B cell (primary cell): ENCODE results near the gene PPFIA1. TPM values are rescaled to one million over a fixed set of nuclear protein-coding genes. Genes with fewer than 3 reads are reported as not detected.
"Not testable (repeated sequence)": the region's sequence is repeated elsewhere in the genome, so short reads cannot be mapped to it uniquely, and the experiment has no call there.

Source experiments
- ATAC-seq: fragments of 200-7000 bp; cut with Tn5 transposase; one replicate; pipeline ENCODE4 v1.10.0; 2021; ENCODE audit warnings: low read depth, mild to moderate bottlenecking, moderate number of reproducible peaks, moderate library complexity
- CTCF ChIA-PET: fragments of 350-600 bp; sonication (Branson Sonifier 250); formaldehyde crosslinking; loops from one replicate; lab custom pipeline; 2021; ENCODE audit warnings: antibody characterized with exemption, inconsistent platforms; lab: Charles Lee
- POLR2A ChIA-PET: fragments of 350-600 bp; sonication (Branson Sonifier 250); formaldehyde crosslinking; loops from one replicate; lab custom pipeline; 2021; ENCODE audit warnings: antibody characterized with exemption; lab: Charles Lee
- DNase-seq: peaks from one replicate; pipeline ENCODE4 v3.0.0; 2013
- H2AFZ ChIP-seq: 2 replicates; pipeline ENCODE4 v1.6.1; 2012; ENCODE audit warnings: mild to moderate bottlenecking, low read depth, low read length; ENCODE audit not compliant: insufficient read depth, poor library complexity, severe bottlenecking
- H3K27ac ChIP-seq, 2 donors: 1 replicate in 1 of 2; 2 replicates in 1 of 2; pipeline ENCODE4 v1.5.1; 2012 to 2013; ENCODE audit warnings: low read length in 2 of 2, mild to moderate bottlenecking in 2 of 2, moderate library complexity in 1 of 2
- H3K27me3 ChIP-seq, 4 experiments: fragments of 200-600 bp in 1 of 4; sonication (generic) in 1 of 4; replicated peaks in 1 of 4; 1 replicate in 2 of 4; 2 replicates in 2 of 4; pipeline versions ENCODE4 v1.6.1 to v1.7.0; 2013 to 2016; ENCODE audit warnings: low read length in 3 of 4, mild to moderate bottlenecking in 2 of 4, mixed read lengths in 1 of 4, moderate library complexity in 1 of 4; ENCODE audit not compliant: insufficient read depth in 4 of 4, control insufficient read depth in 3 of 4; ENCODE audit errors: control extremely low read depth in 1 of 4
- H3K36me3 ChIP-seq, 2 experiments: replicated peaks in 1 of 2; 1 replicate in 1 of 2; 2 replicates in 1 of 2; pipeline versions ENCODE4 v1.6.1 to v1.7.1; 2013; ENCODE audit warnings: low read length in 1 of 2; ENCODE audit not compliant: insufficient read depth in 2 of 2, control insufficient read depth in 1 of 2; ENCODE audit errors: control extremely low read depth in 1 of 2, extremely low read depth in 1 of 2
- H3K4me1 ChIP-seq, 2 donors: fragments of 200-600 bp in 1 of 2; sonication (generic) in 1 of 2; 1 replicate in 1 of 2; 2 replicates in 1 of 2; pipeline versions ENCODE4 v1.5.1 to v1.6.1; 2013 to 2017; ENCODE audit warnings: low read length in 2 of 2; ENCODE audit not compliant: control insufficient read depth in 2 of 2, insufficient read depth in 2 of 2
- H3K4me2 ChIP-seq: replicated peaks from 2 replicates; pipeline ENCODE3; 2012; ENCODE audit warnings: mild to moderate bottlenecking, low read depth, low read length; ENCODE audit not compliant: poor library complexity, severe bottlenecking
- H3K4me3 ChIP-seq, 5 experiments: fragments of 200-600 bp in 1 of 5; sonication (generic) in 1 of 5; 1 replicate in 3 of 5; 2 replicates in 2 of 5; pipeline versions ENCODE4 v1.5.1 to v1.7.0; 2011 to 2016; ENCODE audit warnings: low read length in 4 of 5, mild to moderate bottlenecking in 4 of 5, low read depth in 2 of 5, control low read depth in 1 of 5, moderate library complexity in 1 of 5; ENCODE audit not compliant: insufficient read depth in 1 of 5; ENCODE audit errors: control extremely low read depth in 1 of 5, extremely low read depth in 1 of 5
- H3K79me2 ChIP-seq: fragments of 200-600 bp; sonication (generic); one replicate; pipeline ENCODE4 v1.6.0; 2016; ENCODE audit warnings: low read length; ENCODE audit not compliant: control insufficient read depth, insufficient read depth
- H3K9ac ChIP-seq: fragments of 200-600 bp; sonication (generic); 2 replicates; pipeline ENCODE4 v1.6.1; 2017; ENCODE audit warnings: mild to moderate bottlenecking, low read length, moderate library complexity
- H3K9me3 ChIP-seq, 3 donors: one replicate each; pipeline versions ENCODE4 v1.6.1 to v1.7.1; 2013; ENCODE audit warnings: low read length in 2 of 3; ENCODE audit not compliant: control insufficient read depth in 2 of 3, insufficient read depth in 1 of 3; ENCODE audit errors: control extremely low read depth in 1 of 3
- H4K20me1 ChIP-seq: 2 replicates; pipeline ENCODE4 v1.6.0; 2012; ENCODE audit warnings: mild to moderate bottlenecking, low read length; ENCODE audit not compliant: insufficient read depth, control insufficient read depth, poor library complexity, severe bottlenecking
- H3K27ac Mint-ChIP-seq: one replicate; pipeline ENCODE4 v1.8.0; 2021; ENCODE audit warnings: mixed read lengths
- H3K27me3 Mint-ChIP-seq: one replicate; pipeline ENCODE4 v1.8.0; 2021; ENCODE audit warnings: mixed read lengths
- H3K4me1 Mint-ChIP-seq: one replicate; pipeline ENCODE4 v1.8.0; 2021; ENCODE audit warnings: mixed read lengths
- H3K4me3 Mint-ChIP-seq: one replicate; pipeline ENCODE4 v1.8.0; 2021; ENCODE audit warnings: mixed read lengths
- H3K9me3 Mint-ChIP-seq: one replicate; pipeline ENCODE4 v1.8.0; 2022; ENCODE audit warnings: mixed read lengths; ENCODE audit not compliant: insufficient read depth
- EZH2 ChIP-seq: IDR thresholded peaks from 2 replicates; pipeline ENCODE4 v1.6.1; 2012; ENCODE audit warnings: borderline replicate concordance, low read depth, mild to moderate bottlenecking, moderate library complexity, low read length; ENCODE audit not compliant: insufficient read depth, poor library complexity, severe bottlenecking
- WGBS: methylation state at CpG from one replicate; pipeline ENCODE4 v1.1.5; 2013; ENCODE audit warnings: missing lambda C conversion rate; ENCODE audit not compliant: insufficient coverage; 5-methylcytosine and 5-hydroxymethylcytosine counted together
- intact Hi-C: fragments of 100-400 bp; cut with micrococcal nuclease; formaldehyde crosslinking; loops from one replicate; pipeline ENCODE4 v1.10.0; 2022
- polyA plus RNA-seq: library from polyadenylated mRNA; depleted of rRNA; stranded (reverse); fragments of >200 nt; gene quantifications from 2 replicates; pipeline ENCODE4 v1.2.3, GENCODE V29; 2012
- total RNA-seq, 2 donors: library from RNA; stranded (reverse); fragments of 120-200 nt in 1 of 2; gene quantifications; 1 replicate in 1 of 2; 2 replicates in 1 of 2; pipeline versions ENCODE4 v1.2.3 to v1.2.4, GENCODE V29; 2013 to 2022
- TF ChIP-seq, protein P1 (sequence below): fragments of 200-600 bp; IDR thresholded peaks from one replicate; pipeline ENCODE4 v1.8.0; 2022; ENCODE audit warnings: antibody characterized with exemption, mild to moderate bottlenecking

Gene PPFIA1
- total and polyA plus RNA-seq, 2 donors (not counting 1 experiment from before 2014, with no cell fraction given) = 21.8 to 70.4 TPM

DNA sequence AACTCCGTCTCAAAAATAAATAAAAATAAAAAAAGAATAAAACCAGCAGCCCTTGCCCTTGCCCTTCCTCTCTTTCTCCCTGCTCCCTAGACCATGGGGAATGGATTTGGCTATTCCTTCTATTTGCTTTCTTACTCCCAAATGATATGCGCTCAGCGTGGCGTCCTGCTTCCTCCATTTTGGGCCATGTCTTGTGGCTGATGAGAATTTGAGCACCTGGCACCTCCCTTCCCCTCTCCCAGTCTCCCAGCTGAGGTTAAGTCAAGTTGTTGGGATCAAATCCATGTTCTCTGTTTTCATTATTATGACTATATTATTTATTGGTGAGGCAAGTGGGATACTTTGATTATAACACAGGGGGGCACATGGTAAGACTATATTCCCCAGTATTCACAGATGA, 117.1 kb downstream of the PPFIA1 start:
- no peak for ATAC-seq
- Mint-ChIP-seq H3K27ac (no peak overlapping the region), H3K4me1 (no peaks in the 10 kb centered on the region), H3K9me3 (no peaks in the 10 kb centered on the region), H3K4me3 (no peak overlapping the region), H3K27me3 (peaks cover 28% of the 10 kb centered on the region)
- H3K4me3 ChIP-seq = no peak overlapping the region
- no peak for DNase-seq
- H3K79me2 ChIP-seq = no peaks in the 10 kb centered on the region
- H3K4me2 ChIP-seq = no peak overlapping the region
- no peaks in the 10 kb centered on the region for H4K20me1 ChIP-seq
- H3K36me3 ChIP-seq = peaks cover 0 to 6% of the 10 kb centered on the region in 2 experiments
- no peak for TF ChIP-seq EZH2
- TF ChIP-seq, protein P1, sequence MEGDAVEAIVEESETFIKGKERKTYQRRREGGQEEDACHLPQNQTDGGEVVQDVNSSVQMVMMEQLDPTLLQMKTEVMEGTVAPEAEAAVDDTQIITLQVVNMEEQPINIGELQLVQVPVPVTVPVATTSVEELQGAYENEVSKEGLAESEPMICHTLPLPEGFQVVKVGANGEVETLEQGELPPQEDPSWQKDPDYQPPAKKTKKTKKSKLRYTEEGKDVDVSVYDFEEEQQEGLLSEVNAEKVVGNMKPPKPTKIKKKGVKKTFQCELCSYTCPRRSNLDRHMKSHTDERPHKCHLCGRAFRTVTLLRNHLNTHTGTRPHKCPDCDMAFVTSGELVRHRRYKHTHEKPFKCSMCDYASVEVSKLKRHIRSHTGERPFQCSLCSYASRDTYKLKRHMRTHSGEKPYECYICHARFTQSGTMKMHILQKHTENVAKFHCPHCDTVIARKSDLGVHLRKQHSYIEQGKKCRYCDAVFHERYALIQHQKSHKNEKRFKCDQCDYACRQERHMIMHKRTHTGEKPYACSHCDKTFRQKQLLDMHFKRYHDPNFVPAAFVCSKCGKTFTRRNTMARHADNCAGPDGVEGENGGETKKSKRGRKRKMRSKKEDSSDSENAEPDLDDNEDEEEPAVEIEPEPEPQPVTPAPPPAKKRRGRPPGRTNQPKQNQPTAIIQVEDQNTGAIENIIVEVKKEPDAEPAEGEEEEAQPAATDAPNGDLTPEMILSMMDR = no peak
- no peak overlapping the region for H3K27ac ChIP-seq
- WGBS = no CpG with 5 or more reads among the region's 4 CpGs
- H2AFZ ChIP-seq = no peak overlapping the region
- no peak overlapping the region for H3K9ac ChIP-seq
- intact Hi-C loops = no loop called here
- ChIA-PET CTCF (no interaction called here), POLR2A (no interaction called here)
- H3K9me3 ChIP-seq = no peaks in the 10 kb centered on the region
- no peaks in the 10 kb centered on the region for H3K4me1 ChIP-seq
- peaks cover 0 to 26% (median 10%) of the 10 kb centered on the region in 4 experiments for H3K27me3 ChIP-seq

DNA sequence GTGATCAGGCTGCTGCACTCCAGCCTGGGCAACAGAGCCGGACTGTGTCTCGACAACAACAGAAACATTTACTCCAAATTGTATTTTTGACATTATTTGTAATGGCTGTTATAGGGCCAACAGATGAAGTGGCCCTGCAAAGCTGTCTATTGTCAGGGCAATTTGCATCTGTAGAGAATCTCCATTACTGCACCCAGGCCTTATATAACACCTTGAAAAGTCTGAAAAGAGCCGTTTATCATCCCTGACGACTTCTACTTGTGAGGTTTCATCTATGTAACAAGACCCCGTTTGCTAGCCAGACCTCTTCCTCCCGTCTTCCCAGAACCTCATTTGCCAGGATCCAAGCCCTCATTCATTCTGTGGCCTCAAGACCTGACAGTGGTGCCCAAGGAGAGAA, 118.7 kb downstream of the PPFIA1 start:
- no peaks in the 10 kb centered on the region for H3K4me1 Mint-ChIP-seq

DNA sequence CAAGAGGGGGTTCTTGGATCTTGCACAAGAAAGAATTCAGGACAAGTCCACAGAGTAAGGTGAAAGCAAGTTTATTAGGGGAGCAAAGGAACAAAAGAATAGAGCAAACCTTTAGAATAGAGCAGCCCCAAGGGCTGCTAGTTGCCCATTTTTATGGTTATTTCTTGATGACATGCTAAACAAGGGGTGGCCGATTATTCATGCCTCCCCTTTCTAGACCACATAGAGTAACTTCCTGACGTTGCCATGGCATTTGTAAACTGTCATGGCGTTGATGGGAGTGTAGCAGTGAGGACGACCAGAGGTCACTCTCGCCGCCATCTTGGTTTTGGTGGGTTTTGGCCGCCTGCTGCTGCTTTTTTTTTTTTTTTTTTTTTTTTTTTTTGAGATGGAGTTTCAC, 120.4 kb downstream of the PPFIA1 start:
- H3K9me3 Mint-ChIP-seq, H3K9ac ChIP-seq, H3K4me3 Mint-ChIP-seq, H3K4me2 ChIP-seq, H3K27ac Mint-ChIP-seq, H4K20me1 ChIP-seq, intact Hi-C loops, H3K36me3 ChIP-seq, H3K9me3 ChIP-seq, H3K4me1 Mint-ChIP-seq, CTCF ChIA-PET, H3K27ac ChIP-seq, POLR2A ChIA-PET, H3K79me2 ChIP-seq, H3K4me3 ChIP-seq, H2AFZ ChIP-seq, H3K4me1 ChIP-seq, ATAC-seq, DNase-seq: not testable (repeated sequence)
- peaks cover 47% of the 10 kb centered on the region for H3K27me3 Mint-ChIP-seq
- WGBS = 100% methylated on average over 1 of the region's 7 CpGs
- H3K27me3 ChIP-seq = peaks cover 0 to 59% (median 38%) of the 10 kb centered on the region in 4 experiments

More for the DNA sequence above, 118.7 kb downstream of the PPFIA1 start:
- H3K9me3 ChIP-seq = peaks cover 0 to under 1% (median 0%) of the 10 kb centered on the region in 3 donors
- no peak overlapping the region for H3K9ac ChIP-seq
- Mint-ChIP-seq H3K9me3 (no peaks in the 10 kb centered on the region), H3K4me3 (no peak overlapping the region), H3K27ac (no peak overlapping the region), H3K27me3 (peaks cover 41% of the 10 kb centered on the region)
- TF ChIP-seq EZH2 = no peak
- TF ChIP-seq, protein P1 = no peak
- ChIA-PET CTCF (no interaction called here), POLR2A (no interaction called here)
- H4K20me1 ChIP-seq = no peaks in the 10 kb centered on the region
- no peak overlapping the region for H3K4me3 ChIP-seq
- H3K4me1 ChIP-seq = peaks cover 0 to 6% of the 10 kb centered on the region in 2 donors
- peaks cover 0 to 42% (median 26%) of the 10 kb centered on the region in 4 experiments for H3K27me3 ChIP-seq
- H3K36me3 ChIP-seq = no peaks in the 10 kb centered on the region
- intact Hi-C loops = no loop called here
- no peaks in the 10 kb centered on the region for H3K79me2 ChIP-seq
- no peak for ATAC-seq
- H2AFZ ChIP-seq = no peak overlapping the region
- 88% methylated on average over 4 of the region's 6 CpGs for WGBS
- H3K4me2 ChIP-seq = no peak overlapping the region
- no peak overlapping the region for H3K27ac ChIP-seq
- DNase-seq = no peak
